Stomach (tissue), 4 donors: Measurements from ENCODE around the gene MAK.
"Not testable (repeated sequence)": the region's sequence is repeated elsewhere in the genome, so short reads cannot be mapped to it uniquely, and the experiment has no call there.

Experiments
- POLR2A ChIP-seq, 4 donors: fragments of 450-650 bp; IDR thresholded peaks; one replicate each; pipeline ENCODE4 v1.6.1; 2016; ENCODE audit warnings: antibody characterized with exemption in 4 of 4, control low read depth in 2 of 4, mild to moderate bottlenecking in 1 of 4, moderate library complexity in 1 of 4
- TF ChIP-seq, protein P1 (sequence below), 7 experiments: fragments of 450-650 bp in 4 of 7; fragments of 200-600 bp in 3 of 7; sonication (generic) in 3 of 7; IDR thresholded peaks; one replicate each; pipeline ENCODE4 v1.5.1; 2016 to 2019; ENCODE audit warnings: antibody characterized with exemption in 7 of 7, control low read depth in 2 of 7, mild to moderate bottlenecking in 1 of 7

GRCh38 chr6:10750568-10750967, 87.8 kb downstream of the MAK start:
- TF ChIP-seq POLR2A (IDR thresholded peaks at IDR 0.05), result not testable (repeated sequence)
- TF ChIP-seq, protein P1, sequence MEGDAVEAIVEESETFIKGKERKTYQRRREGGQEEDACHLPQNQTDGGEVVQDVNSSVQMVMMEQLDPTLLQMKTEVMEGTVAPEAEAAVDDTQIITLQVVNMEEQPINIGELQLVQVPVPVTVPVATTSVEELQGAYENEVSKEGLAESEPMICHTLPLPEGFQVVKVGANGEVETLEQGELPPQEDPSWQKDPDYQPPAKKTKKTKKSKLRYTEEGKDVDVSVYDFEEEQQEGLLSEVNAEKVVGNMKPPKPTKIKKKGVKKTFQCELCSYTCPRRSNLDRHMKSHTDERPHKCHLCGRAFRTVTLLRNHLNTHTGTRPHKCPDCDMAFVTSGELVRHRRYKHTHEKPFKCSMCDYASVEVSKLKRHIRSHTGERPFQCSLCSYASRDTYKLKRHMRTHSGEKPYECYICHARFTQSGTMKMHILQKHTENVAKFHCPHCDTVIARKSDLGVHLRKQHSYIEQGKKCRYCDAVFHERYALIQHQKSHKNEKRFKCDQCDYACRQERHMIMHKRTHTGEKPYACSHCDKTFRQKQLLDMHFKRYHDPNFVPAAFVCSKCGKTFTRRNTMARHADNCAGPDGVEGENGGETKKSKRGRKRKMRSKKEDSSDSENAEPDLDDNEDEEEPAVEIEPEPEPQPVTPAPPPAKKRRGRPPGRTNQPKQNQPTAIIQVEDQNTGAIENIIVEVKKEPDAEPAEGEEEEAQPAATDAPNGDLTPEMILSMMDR (IDR thresholded peaks at IDR 0.05), result not testable (repeated sequence)
